Measurements from ENCODE around the gene DDR1.

Gene DDR1

GRCh38 chr6:30881392-30882203 lies 2.7 kb upstream of the DDR1 start:
- DNase-seq, result peak; percentile 66

GRCh38 chr6:30882204-30882758 lies 2.0 kb upstream of the DDR1 start:
- DNase-seq, result peak; percentile 55

- DNase-seq, result peak; percentile 6
Observed at GRCh38 chr6:30882759-30883684, 1.3 kb upstream of the DDR1 start.

DNA sequence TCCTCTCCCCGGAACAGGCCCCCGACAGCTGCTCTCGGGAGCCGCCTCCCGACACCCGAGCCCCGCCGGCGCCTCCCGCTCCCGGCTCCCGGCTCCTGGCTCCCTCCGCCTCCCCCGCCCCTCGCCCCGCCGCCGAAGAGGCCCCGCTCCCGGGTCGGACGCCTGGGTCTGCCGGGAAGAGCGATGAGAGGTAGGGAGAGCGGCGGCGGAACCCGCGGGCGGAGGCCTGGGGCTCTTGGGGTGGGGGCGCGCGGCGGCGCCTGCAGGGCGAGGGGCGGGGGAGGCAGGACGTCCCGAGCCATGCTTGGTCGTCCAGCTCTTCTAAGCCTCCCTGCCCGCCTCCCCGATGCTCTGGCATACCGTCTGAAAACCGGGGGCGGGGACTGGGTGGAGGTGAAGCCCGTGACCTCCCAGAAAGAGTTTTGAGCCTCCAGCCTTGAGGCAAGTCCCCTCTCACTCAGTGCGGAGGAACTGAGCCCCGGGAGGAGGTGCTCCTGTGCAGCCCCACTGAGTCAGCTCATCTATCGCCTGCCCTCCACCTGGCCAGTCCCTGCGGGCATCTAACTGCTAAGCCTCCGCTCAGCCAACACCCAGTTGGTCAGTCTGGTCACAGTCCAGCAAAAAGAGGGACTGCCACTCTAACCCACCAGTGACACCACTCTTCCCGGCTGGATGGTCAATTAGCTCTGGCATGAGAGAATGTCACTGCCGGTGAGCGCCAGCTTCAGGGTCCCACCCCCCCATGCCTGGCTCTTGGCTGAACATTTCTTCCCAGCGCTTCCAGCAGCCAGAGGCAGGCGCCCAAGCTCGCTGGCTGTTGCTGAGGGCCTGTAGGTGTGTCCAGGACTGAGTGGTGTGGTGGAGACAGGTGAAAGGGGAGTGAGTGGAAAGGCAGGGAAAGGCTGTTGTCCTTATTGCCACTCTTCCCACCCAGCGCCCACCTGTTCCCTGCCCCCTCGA lies 482 bp downstream of the DDR1 start:
- DNase-seq, result peak; percentile 54

DNA sequence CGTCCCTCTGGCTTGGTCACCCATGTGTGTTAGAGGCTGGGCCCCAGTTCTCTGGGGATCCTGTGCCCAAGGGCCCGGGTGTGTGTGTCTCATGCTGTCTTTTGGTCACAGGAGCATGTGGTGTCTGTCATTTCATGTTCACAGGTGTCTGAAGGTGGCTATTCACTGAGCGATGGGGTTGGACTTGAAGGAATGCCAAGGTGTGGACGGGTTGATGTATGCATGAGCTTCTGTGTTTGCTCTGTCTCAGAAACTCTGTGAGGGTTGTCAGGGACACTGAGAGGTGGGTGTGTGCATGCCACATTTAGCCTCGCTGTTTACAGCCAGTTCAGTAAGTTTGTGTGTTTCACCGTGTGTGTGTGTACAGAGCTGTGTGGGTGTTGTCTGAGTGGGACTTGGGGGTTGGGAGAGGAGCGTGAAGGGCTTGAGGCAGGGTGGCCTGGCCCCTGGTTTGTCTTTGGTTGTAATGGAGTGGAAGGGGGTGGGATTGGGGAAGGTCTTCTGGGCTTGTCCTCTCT lies 1.2 kb downstream of the DDR1 start:
- peak; percentile 3 for DNase-seq

DNA sequence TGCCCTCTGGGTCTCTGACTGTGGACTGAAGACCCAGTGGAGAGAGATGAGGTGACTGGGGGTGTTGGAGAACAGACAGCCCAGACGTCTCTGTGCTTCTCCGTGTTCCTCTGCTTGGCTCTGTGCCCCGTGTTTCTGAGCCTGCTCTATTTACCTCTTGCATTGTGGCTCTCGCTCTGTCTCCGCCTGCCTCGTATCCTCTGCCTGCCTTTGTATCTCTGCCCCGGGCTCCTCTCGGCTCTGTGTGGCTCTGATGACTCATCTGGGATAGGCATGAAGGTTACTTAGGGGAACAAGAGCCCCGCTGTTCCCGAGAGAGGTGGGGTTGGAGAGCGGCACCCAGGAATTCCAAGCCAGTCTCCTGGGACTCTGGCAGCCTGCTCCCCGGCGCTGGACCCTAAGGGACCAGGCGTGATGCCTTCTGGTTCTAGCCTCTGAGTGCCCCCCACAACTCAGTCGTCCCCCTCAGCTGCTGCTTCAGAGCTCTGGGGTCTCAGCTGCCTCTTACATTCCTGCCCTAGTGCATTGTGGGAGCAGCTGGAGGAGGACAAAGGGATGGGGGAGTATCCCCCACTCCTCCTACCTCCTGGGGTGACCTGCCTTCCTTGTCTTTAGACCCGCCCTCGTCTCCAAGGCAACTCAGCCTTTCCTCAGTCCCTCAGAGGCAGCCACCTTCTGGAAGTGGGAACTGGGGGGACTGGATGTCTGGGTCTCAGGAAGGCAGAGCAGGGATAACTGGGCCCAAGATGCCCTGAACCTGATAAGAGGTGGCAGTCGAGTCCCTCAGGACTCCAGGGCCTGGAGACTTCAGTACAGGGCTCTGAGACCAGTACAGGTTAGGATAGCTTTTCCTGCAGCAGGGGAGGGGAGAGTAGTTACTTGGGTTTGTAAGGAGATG lies 1.9 kb downstream of the DDR1 start:
- peak; percentile 90 for DNase-seq

DNA sequence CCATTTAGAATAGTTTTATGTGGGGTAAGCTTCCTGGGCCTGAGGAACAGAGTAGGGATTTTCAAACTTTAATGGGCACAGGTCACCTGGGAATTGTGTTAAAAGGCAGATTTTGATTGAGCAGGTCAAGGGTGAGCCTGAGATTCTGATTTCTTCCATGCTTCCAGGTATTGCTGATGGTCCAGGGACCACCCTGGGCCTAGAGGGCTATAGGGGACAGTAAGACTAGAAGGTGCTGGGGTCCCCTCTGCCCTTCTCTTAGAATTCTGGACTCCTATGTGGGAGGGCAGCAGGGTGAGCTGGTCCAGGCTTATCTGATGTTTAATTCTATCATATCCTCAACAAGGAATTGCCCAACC lies 2.6 kb downstream of the DDR1 start:
- DNase-seq, result no peak

- peak; percentile 85 for DNase-seq
Observed at GRCh38 chr6:30887901-30888815, 3.8 kb downstream of the DDR1 start.

- no peak for DNase-seq
Observed at GRCh38 chr6:30888816-30889495, 4.6 kb downstream of the DDR1 start.

DNA sequence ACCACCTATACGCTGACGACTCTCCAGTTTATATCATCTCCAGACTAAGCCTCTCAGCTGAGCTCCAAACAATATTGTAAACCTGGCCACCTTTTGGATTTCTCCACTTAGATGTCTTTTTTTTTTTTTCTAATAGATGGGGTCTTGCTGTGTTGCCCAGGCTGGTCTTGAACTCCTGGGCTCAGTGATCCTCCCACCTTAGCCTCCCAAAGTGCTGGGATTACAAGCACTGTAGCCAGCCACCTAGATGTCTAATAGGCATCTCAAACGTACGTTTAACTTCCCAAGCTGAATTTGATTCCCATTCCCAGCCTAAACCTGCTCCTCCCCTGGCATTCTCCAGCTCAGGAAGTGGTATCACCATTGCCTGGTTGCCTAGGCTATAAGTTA lies 5.2 kb downstream of the DDR1 start:
- no peak for DNase-seq

DNA sequence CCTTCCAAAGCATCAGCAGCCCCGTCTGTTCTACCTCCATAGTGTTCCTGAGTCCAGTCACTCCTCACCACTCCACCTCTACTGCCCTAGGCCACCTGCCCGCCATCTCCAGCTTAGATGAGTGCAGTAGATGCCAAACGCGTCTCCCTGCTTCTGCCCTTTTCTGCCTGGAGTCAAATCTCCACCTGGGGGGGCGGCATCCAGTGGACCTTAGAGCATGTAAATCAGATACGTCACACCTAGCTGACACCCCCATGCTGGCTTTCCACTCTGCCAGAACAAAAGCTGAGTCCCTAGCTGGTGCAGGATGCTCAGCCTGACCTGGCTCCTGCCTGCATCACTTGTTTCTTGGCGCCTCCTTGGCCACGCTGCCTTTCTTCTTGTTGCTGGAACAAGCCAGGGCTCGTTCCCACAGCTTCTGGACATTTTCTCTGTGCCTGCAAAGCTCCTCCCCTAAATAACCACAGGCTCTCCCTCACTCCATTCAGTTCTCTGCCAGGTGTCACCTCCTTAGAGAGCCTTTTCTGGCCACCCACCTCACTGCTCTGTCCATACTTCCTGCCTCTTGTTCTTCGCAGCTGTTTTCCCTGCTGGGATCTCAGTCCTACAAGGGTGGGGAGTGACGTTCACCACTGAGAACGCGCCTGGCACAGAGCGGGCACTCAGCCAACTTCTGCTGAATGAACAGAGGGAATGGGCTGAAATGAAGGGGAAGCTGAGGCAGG lies 5.8 kb downstream of the DDR1 start:
- DNase-seq, result no peak

DNA sequence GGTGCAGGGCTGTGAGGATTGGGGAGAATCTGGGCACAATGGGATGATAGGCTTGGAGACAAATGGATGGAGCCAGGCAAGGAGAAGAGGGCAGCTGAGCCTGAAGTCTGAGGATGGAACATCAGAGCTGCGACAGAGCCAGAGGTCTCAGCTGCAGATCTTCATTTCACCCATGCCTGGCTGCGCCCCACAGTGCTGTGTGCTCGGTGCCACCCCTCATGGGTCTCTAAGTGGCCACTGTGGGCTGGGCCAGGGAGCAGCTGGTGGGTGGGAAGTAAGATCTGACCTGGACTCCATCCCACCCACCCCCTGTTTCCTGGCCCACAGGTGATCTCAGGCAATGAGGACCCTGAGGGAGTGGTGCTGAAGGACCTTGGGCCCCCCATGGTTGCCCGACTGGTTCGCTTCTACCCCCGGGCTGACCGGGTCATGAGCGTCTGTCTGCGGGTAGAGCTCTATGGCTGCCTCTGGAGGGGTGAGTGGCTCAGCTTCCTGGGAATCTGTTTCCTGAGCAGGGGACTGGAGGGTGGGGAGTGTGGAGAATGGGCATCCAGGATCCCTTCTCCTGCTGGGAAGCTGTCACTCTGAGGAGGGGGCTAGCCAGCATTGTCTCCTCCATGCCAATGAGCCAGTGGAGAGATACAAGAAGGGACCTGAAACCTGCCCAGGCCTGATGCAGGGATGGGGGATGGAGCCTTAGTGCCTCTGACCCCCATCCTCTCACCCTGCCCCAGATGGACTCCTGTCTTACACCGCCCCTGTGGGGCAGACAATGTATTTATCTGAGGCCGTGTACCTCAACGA lies 6.5 kb downstream of the DDR1 start:
- no peak for DNase-seq

DNA sequence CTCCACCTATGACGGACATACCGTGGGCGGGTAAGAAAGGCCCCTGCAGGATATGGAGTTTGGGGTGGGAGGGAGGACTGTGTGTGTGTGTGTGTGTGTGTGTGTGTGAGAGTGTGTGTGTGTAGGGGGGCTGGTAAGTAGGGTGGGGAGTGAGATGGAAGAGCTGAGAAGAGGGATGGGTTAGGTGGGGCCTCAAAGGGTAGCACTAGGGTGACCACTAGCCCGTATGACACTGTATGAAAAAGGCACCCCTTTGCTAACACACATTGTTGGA lies 7.1 kb downstream of the DDR1 start:
- no peak for DNase-seq

DNA sequence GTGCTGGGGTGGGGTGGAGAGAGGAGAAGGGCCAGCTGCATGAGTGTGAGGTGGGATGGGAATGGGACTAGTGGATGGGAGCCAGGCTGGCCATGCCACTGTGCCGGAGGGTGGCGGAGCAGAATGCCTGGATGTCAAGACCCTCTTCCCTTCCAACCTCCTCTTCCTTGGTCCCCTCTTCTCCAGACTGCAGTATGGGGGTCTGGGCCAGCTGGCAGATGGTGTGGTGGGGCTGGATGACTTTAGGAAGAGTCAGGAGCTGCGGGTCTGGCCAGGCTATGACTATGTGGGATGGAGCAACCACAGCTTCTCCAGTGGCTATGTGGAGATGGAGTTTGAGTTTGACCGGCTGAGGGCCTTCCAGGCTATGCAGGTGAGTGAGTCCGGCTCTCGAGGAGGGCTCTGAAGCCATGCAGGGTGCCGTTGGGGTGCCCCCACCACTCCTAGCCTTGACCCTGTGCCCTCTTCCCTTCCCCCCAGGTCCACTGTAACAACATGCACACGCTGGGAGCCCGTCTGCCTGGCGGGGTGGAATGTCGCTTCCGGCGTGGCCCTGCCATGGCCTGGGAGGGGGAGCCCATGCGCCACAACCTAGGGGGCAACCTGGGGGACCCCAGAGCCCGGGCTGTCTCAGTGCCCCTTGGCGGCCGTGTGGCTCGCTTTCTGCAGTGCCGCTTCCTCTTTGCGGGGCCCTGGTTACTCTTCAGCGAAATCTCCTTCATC lies 7.7 kb downstream of the DDR1 start:
- DNase-seq, result no peak

DNA sequence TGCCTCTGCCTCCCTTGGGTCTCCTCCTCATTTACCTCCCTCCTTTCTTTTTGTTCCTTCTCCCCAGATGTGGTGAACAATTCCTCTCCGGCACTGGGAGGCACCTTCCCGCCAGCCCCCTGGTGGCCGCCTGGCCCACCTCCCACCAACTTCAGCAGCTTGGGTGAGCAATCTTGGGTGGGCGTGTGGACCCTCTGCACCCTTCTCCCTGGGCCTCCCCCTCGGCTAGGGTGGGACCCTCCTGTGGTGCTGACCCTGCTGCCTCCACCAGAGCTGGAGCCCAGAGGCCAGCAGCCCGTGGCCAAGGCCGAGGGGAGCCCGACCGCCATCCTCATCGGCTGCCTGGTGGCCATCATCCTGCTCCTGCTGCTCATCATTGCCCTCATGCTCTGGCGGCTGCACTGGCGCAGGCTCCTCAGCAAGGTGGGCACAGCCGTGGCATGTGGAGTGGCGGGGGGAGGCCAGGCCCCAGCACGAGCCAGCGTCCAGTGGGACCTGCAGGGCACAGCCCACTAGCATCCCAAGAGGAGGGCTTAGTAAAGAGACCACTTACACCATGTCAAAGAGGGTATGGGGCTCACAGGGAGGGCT lies 8.8 kb downstream of the DDR1 start:
- no peak for DNase-seq

- no peak for DNase-seq
Observed at GRCh38 chr6:30893666-30894065, 9.3 kb downstream of the DDR1 start.

DNA sequence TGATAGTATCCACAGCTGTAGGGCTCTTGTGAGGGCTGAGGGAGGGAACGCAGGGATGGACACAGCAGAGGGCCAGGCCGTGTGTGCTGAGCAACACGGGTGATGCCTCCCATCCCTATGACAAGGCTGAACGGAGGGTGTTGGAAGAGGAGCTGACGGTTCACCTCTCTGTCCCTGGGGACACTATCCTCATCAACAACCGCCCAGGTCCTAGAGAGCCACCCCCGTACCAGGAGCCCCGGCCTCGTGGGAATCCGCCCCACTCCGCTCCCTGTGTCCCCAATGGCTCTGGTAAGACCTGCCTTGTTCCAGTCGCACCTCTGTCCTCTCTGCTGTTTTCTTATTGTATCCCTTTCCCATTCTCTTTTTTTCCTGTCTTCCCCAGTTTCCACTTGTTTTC lies 10.1 kb downstream of the DDR1 start:
- no peak for DNase-seq

Data from fibroblast of skin of back (primary cell).